Thymus (tissue), 11 donors: ENCODE results near the gene NKX1-2. TPM values are rescaled to one million over a fixed set of nuclear protein-coding genes. Genes with fewer than 3 reads are reported as not detected.

ENCODE experiments used
- DNase-seq, 9 donors: peaks; one replicate each; pipeline ENCODE4 v3.0.0-alpha.2; 2013; ENCODE audit warnings: low spot score in 9 of 9, low read depth in 6 of 9, missing footprints in 1 of 9
- H3K27ac ChIP-seq, 2 donors: one replicate each; pipeline ENCODE4 v1.5.1; 2013; ENCODE audit warnings: control low read depth in 1 of 2, low read depth in 1 of 2, low read length in 1 of 2, mild to moderate bottlenecking in 1 of 2, moderate library complexity in 1 of 2
- H3K27me3 ChIP-seq, 2 donors: one replicate each; pipeline ENCODE4 v1.5.1; 2013; ENCODE audit warnings: low read length in 1 of 2; ENCODE audit not compliant: control insufficient read depth in 2 of 2, insufficient read depth in 1 of 2
- H3K36me3 ChIP-seq, 2 donors: one replicate each; pipeline ENCODE4 v1.5.1; 2013; ENCODE audit warnings: low read length in 1 of 2, mild to moderate bottlenecking in 1 of 2, moderate library complexity in 1 of 2; ENCODE audit not compliant: control insufficient read depth in 2 of 2, insufficient read depth in 2 of 2
- H3K4me1 ChIP-seq, 2 donors: one replicate each; pipeline ENCODE4 v1.5.1; 2013; ENCODE audit warnings: low read length in 2 of 2; ENCODE audit not compliant: control insufficient read depth in 2 of 2, insufficient read depth in 2 of 2
- H3K4me3 ChIP-seq, 2 donors: one replicate each; pipeline ENCODE4 v1.5.1; 2013; ENCODE audit warnings: low read length in 2 of 2, control low read depth in 1 of 2, mild to moderate bottlenecking in 1 of 2
- H3K9me3 ChIP-seq, 2 donors: one replicate each; pipeline ENCODE4 v1.5.1; 2013; ENCODE audit warnings: low read length in 1 of 2, mild to moderate bottlenecking in 1 of 2; ENCODE audit not compliant: control insufficient read depth in 2 of 2, insufficient read depth in 1 of 2
- WGBS: extraction: QIAGEN DNeasy Blood & Tissue Kit; methylation state at CpG from one replicate; pipeline ENCODE4 v1.1.7; 2013; 5-methylcytosine and 5-hydroxymethylcytosine counted together
- polyA plus RNA-seq: library from polyadenylated mRNA; stranded (reverse); fragments of 200-250 nt; gene quantifications from one replicate; pipeline ENCODE4 v1.2.3, GENCODE V29; 2013
- total RNA-seq: library from RNA; stranded (reverse); fragments of 120-200 nt; gene quantifications from one replicate; pipeline ENCODE4 v1.2.4, GENCODE V29; 2013
- donor health status: healthy.

The NKX1-2 gene
- total and polyA plus RNA-seq, 2 donors, result 0.05 TPM

- DNase-seq, result no peak
- Histone ChIP-seq H3K36me3 (no peaks in the 10 kb centered on the region), H3K27ac (no peak overlapping the region), H3K9me3 (no peaks in the 10 kb centered on the region), H3K27me3 (peaks cover 3 to 35% of the 10 kb centered on the region in 2 donors), H3K4me1 (peaks cover 5 to 6% of the 10 kb centered on the region in 2 donors), H3K4me3 (no peak overlapping the region)
- 77% methylated on average over 5 of the region's 5 CpGs for WGBS
Measured at GRCh38 chr10:124460144-124460543, 10.3 kb upstream of the NKX1-2 start.

DNA sequence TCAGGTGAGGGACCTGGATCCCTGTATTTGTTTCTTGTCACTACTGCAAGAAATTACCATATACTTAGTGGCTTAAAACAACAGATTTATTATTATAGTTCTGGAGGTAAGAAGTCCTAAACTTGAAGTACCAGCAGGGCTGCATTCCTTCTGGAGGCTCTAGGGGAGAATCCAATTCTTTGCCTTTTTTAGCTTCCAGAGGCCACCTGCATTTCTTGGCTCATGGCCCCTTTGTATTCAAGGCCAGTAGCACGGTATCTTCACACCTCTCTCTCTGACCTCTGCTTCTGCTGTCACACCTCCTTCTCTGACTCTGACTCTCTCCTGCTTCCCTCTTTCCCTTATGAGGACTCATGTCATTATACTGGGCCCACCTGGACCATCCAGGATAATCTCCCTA is 9.6 kb upstream of the NKX1-2 start:
- H3K4me1 ChIP-seq, result peaks cover 3 to 5% of the 10 kb centered on the region in 2 donors
- H3K27me3 ChIP-seq, result peaks cover 6 to 42% of the 10 kb centered on the region in 2 donors
- DNase-seq, result no peak
- H3K27ac ChIP-seq, result no peak overlapping the region
- no peaks in the 10 kb centered on the region for H3K36me3 ChIP-seq
- H3K9me3 ChIP-seq, result no peaks in the 10 kb centered on the region
- WGBS, result 95% methylated on average over 1 of the region's 1 CpG
- H3K4me3 ChIP-seq, result no peak overlapping the region

DNA sequence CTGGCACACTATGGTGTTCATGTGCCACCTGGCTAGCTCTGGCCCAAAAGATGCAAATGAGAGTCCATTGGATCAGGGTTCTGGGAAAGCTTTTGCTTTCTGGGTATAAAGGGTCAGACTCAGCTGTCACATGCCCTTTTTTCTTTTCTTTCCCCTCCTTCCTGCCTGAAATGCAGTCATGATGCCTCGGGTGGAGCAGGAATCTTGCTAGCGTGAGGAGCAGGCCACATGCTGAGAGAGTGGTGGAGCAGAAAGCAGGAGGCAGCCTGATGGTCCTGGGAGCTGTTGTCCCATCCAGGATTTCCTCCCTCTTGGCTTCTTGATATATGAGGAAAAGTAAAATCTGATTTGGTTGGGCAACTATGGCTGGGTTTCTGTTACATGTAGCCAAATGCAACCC is 9.1 kb upstream of the NKX1-2 start:
- Histone ChIP-seq H3K27me3 (peaks cover 11 to 47% of the 10 kb centered on the region in 2 donors), H3K27ac (no peak overlapping the region), H3K36me3 (no peaks in the 10 kb centered on the region), H3K4me3 (no peak overlapping the region), H3K9me3 (no peaks in the 10 kb centered on the region), H3K4me1 (peaks cover 3 to 5% of the 10 kb centered on the region in 2 donors)
- WGBS, result 91% methylated on average over 2 of the region's 2 CpGs
- no peak for DNase-seq

DNA sequence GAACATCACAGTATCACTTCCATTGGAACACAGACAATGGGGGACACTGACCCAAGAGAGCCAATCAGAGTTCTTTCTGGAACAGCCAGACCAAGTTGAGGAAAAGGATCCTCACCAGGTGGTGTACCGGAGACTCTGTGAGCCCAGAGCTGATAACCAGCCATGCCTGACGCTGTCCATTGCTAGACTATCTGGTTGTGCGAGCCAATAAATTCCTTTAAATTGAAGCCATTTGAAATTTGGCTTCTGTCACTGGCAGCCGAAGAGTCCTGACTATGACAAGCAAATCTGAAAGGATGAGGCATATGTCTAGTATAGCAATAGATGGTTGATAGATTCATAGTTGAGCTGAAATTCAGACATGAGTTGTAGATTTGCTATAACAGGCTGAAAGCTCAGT is 8.6 kb upstream of the NKX1-2 start:
- 97% methylated on average over 4 of the region's 4 CpGs for WGBS
- Histone ChIP-seq H3K4me3 (no peak overlapping the region), H3K27me3 (peaks cover 15 to 52% of the 10 kb centered on the region in 2 donors), H3K27ac (no peak overlapping the region), H3K36me3 (no peaks in the 10 kb centered on the region), H3K9me3 (no peaks in the 10 kb centered on the region), H3K4me1 (peaks cover 3 to 5% of the 10 kb centered on the region in 2 donors)
- DNase-seq, result no peak

- 78% methylated on average over 7 of the region's 7 CpGs for WGBS
- no peaks in the 10 kb centered on the region for H3K36me3 ChIP-seq
- no peak overlapping the region for H3K27ac ChIP-seq
- no peaks in the 10 kb centered on the region for H3K4me1 ChIP-seq
- H3K9me3 ChIP-seq, result no peaks in the 10 kb centered on the region
- no peak overlapping the region for H3K4me3 ChIP-seq
- no peak for DNase-seq
- H3K27me3 ChIP-seq, result peaks cover 35 to 80% of the 10 kb centered on the region in 2 donors
Measured at GRCh38 chr10:124455441-124455840, 5.6 kb upstream of the NKX1-2 start.

DNA sequence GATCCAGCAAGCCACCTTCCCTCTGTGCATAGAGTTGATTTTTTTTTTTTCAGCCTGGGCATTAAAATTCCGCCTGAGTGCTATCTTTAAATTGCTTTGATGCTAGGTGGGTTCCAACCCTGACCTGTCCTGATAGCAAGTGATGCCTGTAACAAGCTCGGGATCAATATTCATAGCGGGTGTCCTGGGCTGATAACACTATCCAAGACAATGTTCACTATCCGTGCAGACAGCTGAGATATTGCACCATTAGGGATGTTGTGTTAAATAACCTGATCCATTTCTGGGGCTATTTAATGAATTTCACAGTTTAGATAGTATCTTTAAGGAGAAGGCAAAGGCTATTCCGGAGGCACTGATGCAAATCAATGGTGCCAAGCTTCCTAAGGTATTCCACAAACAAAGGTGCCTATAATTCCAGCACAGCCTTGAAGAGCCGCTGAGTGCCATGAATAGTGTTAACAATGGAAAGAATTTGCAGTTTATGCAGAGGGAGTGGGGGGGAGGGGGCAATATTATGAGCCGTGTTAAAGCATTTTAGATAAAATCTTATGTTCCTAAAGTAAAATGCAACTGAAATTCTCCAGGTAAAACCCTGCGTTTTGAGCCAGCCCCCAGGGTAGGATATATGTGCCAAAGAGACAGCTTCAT is 4.2 kb upstream of the NKX1-2 start:
- Histone ChIP-seq H3K27me3 (peaks cover 49 to 88% of the 10 kb centered on the region in 2 donors), H3K36me3 (no peaks in the 10 kb centered on the region), H3K4me3 (no peak overlapping the region), H3K9me3 (no peaks in the 10 kb centered on the region), H3K4me1 (no peaks in the 10 kb centered on the region), H3K27ac (no peak overlapping the region)
- WGBS, result 28% methylated on average over 8 of the region's 8 CpGs
- no peak for DNase-seq

DNA sequence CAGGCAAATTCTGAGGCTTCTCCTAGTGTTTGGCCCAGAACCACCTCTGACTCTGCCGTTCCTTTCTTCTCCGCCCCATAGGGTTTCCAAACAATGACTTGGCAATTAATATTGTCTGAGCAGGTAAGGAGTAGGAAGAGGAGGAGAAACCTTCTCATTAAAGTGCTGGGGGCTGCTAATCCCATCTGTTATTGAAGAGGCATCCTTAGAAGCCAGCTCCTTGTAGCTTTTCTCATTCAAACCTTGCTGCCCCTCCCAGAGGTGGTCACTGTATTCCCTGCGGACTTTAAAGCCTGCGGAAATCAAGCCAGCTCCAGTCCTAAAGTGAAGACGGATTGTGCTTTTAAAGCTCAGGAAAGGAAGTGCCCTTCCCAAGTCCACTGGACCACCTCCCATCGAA is 1.4 kb upstream of the NKX1-2 start:
- no peak for DNase-seq
- Histone ChIP-seq H3K27ac (no peak overlapping the region), H3K4me1 (no peaks in the 10 kb centered on the region), H3K9me3 (no peaks in the 10 kb centered on the region), H3K4me3 (no peak overlapping the region), H3K36me3 (no peaks in the 10 kb centered on the region), H3K27me3 (peaks cover 74 to 98% of the 10 kb centered on the region in 2 donors)
- WGBS, result 19% methylated on average over 6 of the region's 6 CpGs

GRCh38 chr10:124450783-124451057 is 885 bp upstream of the NKX1-2 start:
- no peak overlapping the region for H3K27ac ChIP-seq
- no peak overlapping the region for H3K4me3 ChIP-seq
- no peaks in the 10 kb centered on the region for H3K36me3 ChIP-seq
- H3K4me1 ChIP-seq, result no peaks in the 10 kb centered on the region
- H3K9me3 ChIP-seq, result no peaks in the 10 kb centered on the region
- peaks cover 78 to 98% of the 10 kb centered on the region in 2 donors for H3K27me3 ChIP-seq
- 14% methylated on average over 5 of the region's 5 CpGs for WGBS
- no peak for DNase-seq

DNA sequence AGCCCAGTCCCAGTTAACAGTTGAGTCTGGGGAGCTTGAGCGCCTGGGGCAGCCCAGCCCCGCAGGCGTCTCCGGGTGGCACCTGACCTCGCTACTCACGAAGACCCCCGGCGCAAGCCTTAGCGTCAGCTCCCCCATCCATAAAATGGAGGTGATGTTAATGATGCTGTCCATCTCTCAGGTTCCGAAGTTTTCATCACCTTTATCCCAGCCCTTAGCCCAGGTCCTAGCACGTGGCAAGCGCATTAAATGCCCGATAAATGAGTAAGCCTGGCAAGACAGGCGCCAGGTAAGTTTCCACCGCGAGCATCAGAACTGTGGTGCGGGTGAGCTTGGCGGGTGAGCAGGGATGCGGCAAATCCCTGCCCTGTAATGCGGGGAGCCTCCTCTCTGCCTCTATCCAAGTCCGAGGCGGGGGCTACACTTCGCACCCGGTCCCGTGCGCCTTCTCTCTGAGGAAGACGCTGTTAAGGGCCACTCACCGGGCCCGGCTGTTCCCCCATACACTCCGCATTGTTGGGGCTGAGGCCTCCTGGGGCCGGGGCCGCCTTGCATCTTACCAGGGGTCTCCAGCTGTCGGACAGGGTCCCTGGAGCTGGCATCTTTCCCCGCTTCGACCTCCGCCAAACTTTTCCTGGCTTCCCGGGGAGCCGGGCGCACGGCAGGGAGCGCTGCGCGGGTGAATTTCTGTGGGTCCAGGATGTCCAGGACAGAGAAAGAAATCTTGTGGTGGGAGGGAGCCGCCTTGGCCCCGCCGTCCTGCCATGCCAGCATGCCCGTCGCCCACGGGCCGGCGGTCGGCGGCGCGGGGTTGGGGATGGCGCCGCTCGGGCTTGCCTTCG is 444 bp downstream of the NKX1-2 start:
- DNase-seq, result no peak
- no peaks in the 10 kb centered on the region for H3K36me3 ChIP-seq
- H3K9me3 ChIP-seq, result no peaks in the 10 kb centered on the region
- H3K4me1 ChIP-seq, result no peaks in the 10 kb centered on the region
- H3K27ac ChIP-seq, result no peak overlapping the region
- 4% methylated on average over 59 of the region's 59 CpGs for WGBS
- peaks cover 76 to 95% of the 10 kb centered on the region in 2 donors for H3K27me3 ChIP-seq
- no peak overlapping the region for H3K4me3 ChIP-seq
